ENCODE data around the gene EEFSEC.

DNA sequence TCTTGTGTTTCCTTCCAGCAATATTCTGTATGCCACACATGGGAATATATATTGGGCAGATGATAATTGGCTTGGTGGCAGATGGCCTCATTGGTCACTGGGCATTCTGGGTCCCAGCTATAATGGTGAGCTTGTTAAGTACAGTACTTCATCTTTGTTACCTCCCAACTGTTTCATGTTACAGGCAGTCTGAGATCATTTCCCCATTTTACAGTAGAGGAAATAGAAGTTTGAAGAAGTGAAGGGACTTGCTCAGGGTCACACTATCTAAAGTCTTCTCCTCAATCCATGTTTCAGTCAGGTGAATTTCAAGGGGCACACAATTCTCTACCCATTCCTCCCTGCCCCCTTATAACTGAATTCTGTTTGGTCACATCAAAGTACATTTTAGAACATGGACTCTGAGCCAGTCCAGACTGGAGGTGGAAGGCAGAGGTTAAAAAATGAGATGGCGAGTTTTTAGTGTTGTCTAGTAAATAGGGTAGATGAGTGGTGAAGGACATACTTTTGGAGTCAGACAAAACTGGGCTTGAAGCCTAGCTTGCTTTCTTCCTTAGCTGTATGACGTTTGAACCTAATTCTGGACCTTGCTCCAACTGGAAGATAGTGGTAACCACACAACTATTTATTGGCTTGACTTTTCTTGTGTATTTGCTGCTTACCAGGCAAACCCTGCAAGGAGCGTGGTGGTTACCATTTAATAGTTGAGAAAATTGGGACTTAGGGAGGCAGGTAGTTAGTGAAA lies 2.5 kb downstream of the EEFSEC start:
- TF ChIP-seq CTCF (conservative IDR thresholded peaks at IDR 0.05) (no peak), ZFX (IDR thresholded peaks at IDR 0.05) (no peak)
